ENCODE data around the gene GPATCH1. TPM values are rescaled to one million over a fixed set of nuclear protein-coding genes. Genes with fewer than 3 reads are reported as not detected.
A peak's percentile ranks its signal among the peaks of the same experiment; 100 is the strongest.

The GPATCH1 gene
- total RNA-seq, 2 experiments from 2014 or later = 13.7 to 15.4 TPM

DNA sequence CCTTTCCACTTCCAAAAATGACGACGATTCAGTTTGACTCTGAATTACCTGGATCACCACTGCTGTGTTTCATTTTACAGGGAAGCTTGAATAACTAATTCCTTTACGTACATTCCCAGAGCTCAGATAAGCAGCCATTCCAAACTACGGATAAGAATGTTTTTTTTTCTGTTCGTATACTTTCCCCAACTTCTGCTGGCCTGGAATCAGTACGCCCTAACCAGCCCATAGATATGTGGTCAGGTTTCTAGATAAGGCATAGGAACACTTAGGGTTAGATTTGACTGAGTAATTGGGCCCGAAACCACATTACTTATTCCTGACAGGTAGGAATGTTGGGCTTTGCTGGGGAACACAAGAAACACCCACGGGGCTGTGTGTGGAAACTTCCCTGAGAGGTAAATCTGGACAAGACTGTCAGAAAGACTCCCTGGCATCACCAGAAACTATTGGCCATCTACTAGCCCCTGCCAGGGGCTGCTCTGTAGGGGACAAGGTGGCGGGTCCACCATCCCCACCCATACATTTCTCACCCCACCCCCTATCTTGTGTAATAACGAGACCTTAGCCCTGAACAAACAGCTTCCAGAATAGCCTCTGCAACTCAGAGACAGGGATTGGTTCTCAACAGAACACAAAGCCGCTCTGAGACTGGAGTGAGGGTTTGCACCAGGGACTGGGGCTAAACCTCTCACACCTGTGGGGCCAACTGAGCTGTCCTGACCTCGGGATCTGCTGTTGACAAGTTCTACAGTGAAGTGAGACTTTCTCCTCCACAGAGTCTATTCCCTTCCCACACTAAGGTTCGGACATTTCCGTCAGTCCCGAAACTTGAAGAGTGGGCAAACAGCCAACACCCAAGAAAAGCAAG, 31.9 kb upstream of the GPATCH1 start:
- H3K4me1 Mint-ChIP-seq = no peaks in the 10 kb centered on the region
- no peaks in the 10 kb centered on the region for H3K9me3 Mint-ChIP-seq (ENCODE audit: low read depth)
- no peak for DNase-seq
- H3K36me3 Mint-ChIP-seq = no peaks in the 10 kb centered on the region
- CTCF ChIA-PET = no interaction called here
- no peaks in the 10 kb centered on the region for H3K27me3 Mint-ChIP-seq
- H3K27ac Mint-ChIP-seq = no peak overlapping the region
- ATAC-seq = no peak
- no peak overlapping the region for H3K4me3 Mint-ChIP-seq

DNA sequence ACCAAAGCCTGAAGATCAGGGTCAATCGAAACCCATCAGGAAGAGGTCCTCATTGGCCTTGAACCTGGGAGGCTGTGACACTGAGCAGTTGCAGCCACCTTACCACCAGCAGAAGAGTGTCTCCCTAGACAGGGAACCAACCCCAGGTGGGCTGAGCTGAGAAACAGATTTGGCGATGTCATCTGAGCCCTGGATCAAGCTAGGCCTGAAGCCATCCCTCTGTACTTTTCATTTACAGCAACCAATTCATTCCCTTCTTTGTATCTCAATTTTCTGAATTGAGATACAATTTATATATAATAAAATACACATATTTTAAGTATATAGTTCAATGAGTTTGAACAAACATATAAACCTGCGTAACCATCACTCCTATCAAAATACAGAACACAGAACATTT, 30.9 kb upstream of the GPATCH1 start:
- H3K9me3 Mint-ChIP-seq (ENCODE audit: low read depth) = no peaks in the 10 kb centered on the region
- CTCF ChIA-PET = no interaction called here

DNA sequence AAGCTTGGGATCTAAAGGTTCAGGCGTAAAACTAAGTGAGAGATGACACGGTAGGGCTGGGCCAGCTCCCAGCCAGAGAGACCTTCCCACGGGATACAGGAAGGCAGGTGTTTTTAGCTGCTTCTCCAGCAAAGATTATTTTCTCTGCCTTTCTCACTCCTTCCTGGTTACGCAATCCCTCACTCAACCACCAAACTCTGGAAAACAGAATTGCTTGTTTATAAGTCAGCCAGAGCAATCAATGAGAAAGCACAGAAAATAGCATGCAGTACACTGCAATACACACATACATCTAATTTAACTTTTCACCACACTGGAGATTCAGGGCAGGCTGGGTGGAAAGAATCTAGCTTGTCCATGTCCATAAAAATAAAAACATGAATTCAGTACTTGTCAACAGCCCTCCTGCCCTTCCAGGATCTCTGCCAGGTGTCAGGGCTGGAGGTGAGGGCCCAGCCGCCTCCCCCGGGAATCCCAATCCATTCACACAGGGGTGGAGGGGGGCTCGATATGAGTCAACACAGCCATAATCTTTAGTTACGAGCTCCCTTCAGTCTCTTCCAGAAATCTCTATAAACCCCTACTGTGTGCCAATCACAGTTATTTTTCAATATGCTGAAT, 28.5 kb upstream of the GPATCH1 start:
- H3K4me3 Mint-ChIP-seq = no peak overlapping the region
- H3K27me3 Mint-ChIP-seq = no peaks in the 10 kb centered on the region
- ATAC-seq = no peak
- H3K27ac Mint-ChIP-seq = no peak overlapping the region
- no peaks in the 10 kb centered on the region for H3K36me3 Mint-ChIP-seq
- CTCF ChIA-PET = no interaction called here
- no peak for DNase-seq
- H3K9me3 Mint-ChIP-seq (ENCODE audit: low read depth) = no peaks in the 10 kb centered on the region
- H3K4me1 Mint-ChIP-seq = no peaks in the 10 kb centered on the region

More for the DNA sequence above, 30.9 kb upstream of the GPATCH1 start:
- Mint-ChIP-seq H3K27ac (no peak overlapping the region), H3K36me3 (no peaks in the 10 kb centered on the region), H3K4me1 (no peaks in the 10 kb centered on the region), H3K4me3 (no peak overlapping the region), H3K27me3 (no peaks in the 10 kb centered on the region)
- ATAC-seq (no peak), DNase-seq (no peak)

DNA sequence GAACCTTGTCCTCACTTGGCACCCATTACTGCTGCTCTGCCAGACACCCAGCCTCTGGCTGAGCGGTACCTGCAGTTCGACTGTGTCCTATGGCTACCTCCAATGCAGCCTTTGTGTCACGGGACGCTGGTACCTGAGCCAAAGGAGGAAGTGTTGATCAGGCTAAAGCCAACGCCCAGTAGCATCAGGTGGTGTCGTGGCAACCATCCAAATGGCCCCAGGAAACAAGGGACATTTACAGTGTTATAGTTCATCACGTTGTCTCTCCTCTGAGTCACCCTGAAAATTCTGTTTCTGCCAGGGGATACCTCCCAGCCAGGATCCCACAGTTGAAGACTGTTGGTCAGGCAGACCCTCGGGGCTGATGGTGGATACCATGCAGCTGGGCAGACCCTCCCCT, 26.4 kb upstream of the GPATCH1 start:
- no peaks in the 10 kb centered on the region for H3K36me3 Mint-ChIP-seq

DNA sequence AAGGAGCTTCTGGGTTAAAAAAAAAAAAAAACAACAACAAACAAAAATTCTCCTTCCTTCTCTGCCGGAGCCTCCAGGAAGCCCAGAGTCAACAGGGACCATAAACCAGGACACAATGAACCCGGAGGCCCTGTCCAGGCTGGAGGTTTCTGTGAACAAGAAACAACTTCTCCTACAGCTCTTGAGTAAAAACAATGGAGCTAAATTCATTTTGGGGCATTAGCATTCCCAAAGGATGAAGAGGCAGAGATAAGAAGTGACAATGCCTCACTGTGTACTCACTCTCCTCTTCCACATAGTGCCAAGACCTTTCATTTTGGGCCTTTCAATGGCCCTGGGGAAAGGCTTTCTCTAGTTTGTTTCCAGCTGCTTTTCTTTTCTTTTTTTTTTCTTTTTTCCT, 25.3 kb upstream of the GPATCH1 start:
- H3K27ac Mint-ChIP-seq = no peak overlapping the region
- no peaks in the 10 kb centered on the region for H3K9me3 Mint-ChIP-seq (ENCODE audit: low read depth)
- H3K4me3 Mint-ChIP-seq = no peak overlapping the region
- no peaks in the 10 kb centered on the region for H3K27me3 Mint-ChIP-seq
- no peaks in the 10 kb centered on the region for H3K36me3 Mint-ChIP-seq
- CTCF ChIA-PET = no interaction called here
- H3K4me1 Mint-ChIP-seq = no peaks in the 10 kb centered on the region
- DNase-seq = no peak
- ATAC-seq = no peak

More for the DNA sequence above, 26.4 kb upstream of the GPATCH1 start:
- H3K9me3 Mint-ChIP-seq (ENCODE audit: low read depth) = no peaks in the 10 kb centered on the region
- no peak overlapping the region for H3K4me3 Mint-ChIP-seq
- DNase-seq (no peak), ATAC-seq (no peak)
- H3K4me1 Mint-ChIP-seq = no peaks in the 10 kb centered on the region
- H3K27ac Mint-ChIP-seq = no peak overlapping the region
- no peaks in the 10 kb centered on the region for H3K27me3 Mint-ChIP-seq
- CTCF ChIA-PET = no interaction called here

DNA sequence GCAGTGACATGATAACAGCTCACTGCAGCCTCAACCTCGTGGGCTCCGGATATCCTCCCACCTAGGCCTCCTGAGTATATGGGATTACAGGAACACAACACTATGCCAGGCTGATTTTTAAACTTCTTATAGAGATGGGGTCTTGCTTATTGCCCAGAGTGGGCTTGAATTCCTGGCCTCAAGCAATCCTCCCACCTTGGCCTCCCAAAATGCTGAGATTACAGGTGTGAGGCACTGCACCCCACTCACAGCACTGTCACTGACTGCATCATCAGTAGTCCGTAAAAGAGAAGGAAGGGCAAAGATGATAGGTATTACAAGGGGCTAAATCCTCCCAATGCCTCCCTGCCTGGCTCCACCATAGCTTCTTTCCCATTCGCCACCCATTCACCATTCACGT, 20.4 kb upstream of the GPATCH1 start:
- no peak overlapping the region for H3K27ac Mint-ChIP-seq
- CTCF ChIA-PET = no interaction called here
- ATAC-seq (no peak), DNase-seq (no peak)
- no peaks in the 10 kb centered on the region for H3K36me3 Mint-ChIP-seq
- H3K4me3 Mint-ChIP-seq = no peak overlapping the region
- peaks cover 4% of the 10 kb centered on the region for H3K4me1 Mint-ChIP-seq
- peaks cover 17% of the 10 kb centered on the region for H3K27me3 Mint-ChIP-seq
- H3K9me3 Mint-ChIP-seq (ENCODE audit: low read depth) = no peaks in the 10 kb centered on the region

DNA sequence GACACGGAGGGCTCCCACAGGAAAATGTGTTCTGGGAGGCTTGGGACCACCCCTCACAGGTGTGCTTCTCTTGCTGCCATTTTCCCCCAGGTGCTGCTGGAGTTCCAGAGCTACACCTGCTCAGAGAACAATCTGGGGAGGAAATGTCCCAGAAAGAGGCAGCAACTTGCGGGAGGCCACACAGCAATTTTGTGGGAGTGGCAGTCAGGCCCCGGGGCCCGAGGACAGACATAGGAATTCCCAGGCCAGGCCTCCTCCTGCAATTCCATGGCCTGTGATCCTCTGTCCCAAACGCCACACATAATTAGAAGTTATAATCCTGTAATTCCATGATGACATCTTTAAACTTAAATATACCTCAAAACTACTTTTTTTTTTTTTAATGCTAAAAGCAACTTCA, 18.1 kb upstream of the GPATCH1 start:
- Mint-ChIP-seq H3K27me3 (peaks cover 30% of the 10 kb centered on the region), H3K27ac (no peak overlapping the region), H3K4me1 (peaks cover 4% of the 10 kb centered on the region), H3K9me3 (ENCODE audit: low read depth) (no peaks in the 10 kb centered on the region), H3K4me3 (no peak overlapping the region), H3K36me3 (no peaks in the 10 kb centered on the region)
- ATAC-seq (no peak), DNase-seq (no peak)
- CTCF ChIA-PET = no interaction called here

DNA sequence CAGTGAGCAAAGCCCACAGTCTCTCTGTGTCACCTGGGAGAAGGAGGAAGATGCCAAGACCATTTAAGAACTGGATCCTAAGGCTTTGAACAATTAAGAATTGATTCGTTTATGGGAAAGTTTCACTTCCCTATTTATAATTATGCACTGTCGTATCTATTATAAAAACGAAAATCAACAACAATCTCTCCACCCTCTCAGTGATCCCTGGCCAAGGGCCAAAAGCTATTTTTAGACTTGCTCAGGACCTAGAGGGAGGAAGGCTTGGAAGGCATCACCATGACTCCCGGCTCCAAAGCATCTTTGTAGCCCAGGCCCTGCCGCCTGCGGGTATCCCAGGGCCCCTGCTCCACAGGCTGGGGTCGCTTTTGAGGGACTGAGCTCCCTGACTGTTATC, 17.6 kb upstream of the GPATCH1 start:
- peaks cover 4% of the 10 kb centered on the region for H3K4me1 Mint-ChIP-seq
- ATAC-seq = no peak
- no peak for DNase-seq
- no peak overlapping the region for H3K4me3 Mint-ChIP-seq
- peaks cover 30% of the 10 kb centered on the region for H3K27me3 Mint-ChIP-seq
- no peaks in the 10 kb centered on the region for H3K9me3 Mint-ChIP-seq (ENCODE audit: low read depth)
- H3K27ac Mint-ChIP-seq = no peak overlapping the region
- CTCF ChIA-PET = no interaction called here
- H3K36me3 Mint-ChIP-seq = no peaks in the 10 kb centered on the region

DNA sequence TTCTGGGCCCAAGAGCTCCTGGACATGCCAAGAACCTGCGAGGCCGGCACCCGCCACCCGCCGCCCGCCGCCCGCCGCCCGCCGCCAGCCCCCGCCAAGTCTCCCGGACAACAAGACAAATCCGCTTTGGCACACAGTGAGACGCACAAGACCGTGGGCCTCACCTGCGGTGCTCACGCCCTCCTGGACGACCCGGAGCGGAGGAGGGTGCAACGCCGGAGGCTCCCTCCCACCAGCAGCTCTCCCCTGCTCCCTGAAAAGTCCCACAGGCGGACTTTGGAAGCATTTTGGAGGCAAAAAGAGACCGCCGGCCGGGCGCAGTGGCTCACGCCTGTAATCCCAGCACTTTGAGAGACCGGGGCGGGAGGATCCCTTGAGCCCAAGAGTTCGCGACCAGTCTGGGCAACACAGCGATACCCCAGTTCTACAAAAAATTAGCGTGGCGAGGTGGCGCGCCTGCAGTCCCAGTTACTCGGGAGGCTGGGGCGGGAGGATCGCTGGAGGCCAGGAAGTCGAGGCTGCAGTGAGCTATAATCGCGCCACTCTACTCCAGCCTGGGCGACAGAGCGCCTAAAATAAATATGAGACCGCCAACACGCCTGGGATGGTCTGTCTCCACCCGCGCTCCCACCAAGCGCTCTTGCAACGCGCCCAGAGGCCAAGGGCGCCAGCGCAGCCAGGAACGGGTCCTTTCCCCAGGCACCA, 17.1 kb upstream of the GPATCH1 start:
- H3K9me3 Mint-ChIP-seq (ENCODE audit: low read depth) = no peaks in the 10 kb centered on the region
- no peak for DNase-seq

DNA sequence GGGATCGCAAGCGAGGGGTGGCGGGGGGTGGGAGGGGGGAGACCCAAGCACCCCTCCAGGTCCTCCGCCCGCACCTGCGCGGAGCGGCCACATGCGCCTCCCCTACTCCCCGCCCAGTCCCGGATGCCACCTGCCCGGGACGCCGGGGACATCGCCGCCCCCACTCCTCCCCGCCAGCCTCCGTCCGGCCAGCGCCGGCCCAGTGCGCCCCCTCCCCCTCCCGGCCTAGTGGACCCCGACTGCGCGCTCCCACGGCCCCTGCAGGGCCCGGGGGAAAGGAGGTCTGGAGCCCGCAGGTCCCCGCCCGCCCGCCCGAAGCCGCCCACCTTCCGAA, 16.6 kb upstream of the GPATCH1 start:
- H3K27ac Mint-ChIP-seq = no peak overlapping the region
- H3K27me3 Mint-ChIP-seq = peaks cover 30% of the 10 kb centered on the region
- CTCF ChIA-PET = no interaction called here
- H3K9me3 Mint-ChIP-seq (ENCODE audit: low read depth) = no peaks in the 10 kb centered on the region
- no peaks in the 10 kb centered on the region for H3K36me3 Mint-ChIP-seq
- H3K4me1 Mint-ChIP-seq = peaks cover 4% of the 10 kb centered on the region
- peak overlapping the region; percentile 46 for H3K4me3 Mint-ChIP-seq
- ATAC-seq = peak; percentile 73
- DNase-seq = no peak

More for the DNA sequence above, 17.1 kb upstream of the GPATCH1 start:
- CTCF ChIA-PET = no interaction called here
- peak overlapping the region; percentile 46 for H3K4me3 Mint-ChIP-seq
- H3K4me1 Mint-ChIP-seq = peaks cover 4% of the 10 kb centered on the region
- no peak overlapping the region for H3K27ac Mint-ChIP-seq
- H3K27me3 Mint-ChIP-seq = peaks cover 30% of the 10 kb centered on the region
- ATAC-seq = no peak
- H3K36me3 Mint-ChIP-seq = no peaks in the 10 kb centered on the region

DNA sequence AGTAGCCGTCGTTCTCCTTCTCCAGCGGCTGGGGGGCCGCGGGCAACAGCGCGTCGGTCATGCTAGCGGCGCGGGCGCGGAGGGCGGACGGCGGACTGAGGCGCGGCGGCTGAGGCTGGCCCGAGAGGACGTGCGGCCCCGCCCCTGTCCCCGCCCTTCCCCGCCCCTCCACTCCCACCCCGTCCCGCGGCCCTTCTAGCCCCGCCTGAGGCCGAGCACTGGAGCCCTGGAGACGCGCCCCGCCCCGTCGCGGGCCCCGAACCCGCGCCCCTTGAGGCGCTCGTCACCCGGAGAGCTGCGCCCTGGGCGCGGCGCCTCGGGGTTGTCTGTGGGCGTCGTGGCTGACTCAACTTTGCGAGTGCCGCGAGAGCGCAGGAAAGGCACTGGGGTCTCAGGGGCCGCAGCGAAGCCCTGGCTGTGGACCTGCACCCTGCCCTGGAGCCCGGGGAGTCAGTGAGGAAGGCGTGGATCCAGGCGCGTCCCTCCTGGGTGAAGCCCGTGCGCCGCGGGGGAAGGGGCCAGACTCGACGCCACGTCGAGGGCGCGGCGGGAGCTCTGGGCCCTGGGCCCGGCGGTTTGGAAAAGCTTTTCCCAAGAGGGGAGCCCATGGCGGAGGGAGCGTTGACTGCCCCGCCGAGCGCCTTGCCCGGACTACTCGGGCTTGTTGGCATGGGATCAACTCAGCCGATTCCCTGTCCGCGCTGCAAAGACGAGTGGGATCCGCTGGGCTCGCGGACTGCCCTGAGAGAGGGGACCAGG, 16.0 kb upstream of the GPATCH1 start, which contains the start of gene RHPN2:
RHPN2 (minus strand) TSS at position 97 of the 759 bp plus-strand sequence; CDS start at position 61, 36 bp downstream.
- no peaks in the 10 kb centered on the region for H3K36me3 Mint-ChIP-seq
- H3K27me3 Mint-ChIP-seq = peaks cover 30% of the 10 kb centered on the region
- peaks cover 4% of the 10 kb centered on the region for H3K4me1 Mint-ChIP-seq
- CTCF ChIA-PET = interaction anchor here (0.7 kb wide), 1 partner anchor 21 kb away, joined by 3 read pairs; no protein-coding TSS in a partner anchor
- H3K27ac Mint-ChIP-seq = no peak within 1 kb of the TSS
- ATAC-seq = peak; percentile 93
- peak; percentile 65 for DNase-seq
- peak within 1 kb of the TSS; percentile 46 for H3K4me3 Mint-ChIP-seq
- no peaks in the 10 kb centered on the region for H3K9me3 Mint-ChIP-seq (ENCODE audit: low read depth)

DNA sequence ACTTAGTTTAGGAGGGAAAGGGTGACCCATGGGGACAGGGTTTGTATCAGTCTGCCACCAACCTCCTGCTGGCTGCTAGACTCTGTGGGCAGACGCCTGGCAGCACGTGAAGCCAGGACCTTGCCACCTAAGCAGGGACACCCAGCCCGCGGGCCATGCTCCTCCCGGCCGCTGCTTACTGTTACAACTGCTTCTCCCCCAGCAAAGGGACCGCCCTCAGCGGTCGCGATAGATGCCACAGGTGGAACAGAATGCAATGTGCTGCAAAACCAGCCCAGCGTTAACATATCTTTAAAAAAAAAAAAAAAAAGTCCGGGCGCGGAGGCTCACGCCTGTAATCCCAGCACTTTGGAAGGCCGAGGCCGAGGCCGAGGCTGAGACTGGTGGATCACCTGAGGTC, 14.4 kb upstream of the GPATCH1 start:
- DNase-seq (no peak), ATAC-seq (no peak)
- Mint-ChIP-seq H3K36me3 (no peaks in the 10 kb centered on the region), H3K4me3 (no peak overlapping the region), H3K27ac (no peak overlapping the region), H3K27me3 (peaks cover 30% of the 10 kb centered on the region), H3K9me3 (ENCODE audit: low read depth) (no peaks in the 10 kb centered on the region), H3K4me1 (peaks cover 4% of the 10 kb centered on the region)
- CTCF ChIA-PET = no interaction called here

DNA sequence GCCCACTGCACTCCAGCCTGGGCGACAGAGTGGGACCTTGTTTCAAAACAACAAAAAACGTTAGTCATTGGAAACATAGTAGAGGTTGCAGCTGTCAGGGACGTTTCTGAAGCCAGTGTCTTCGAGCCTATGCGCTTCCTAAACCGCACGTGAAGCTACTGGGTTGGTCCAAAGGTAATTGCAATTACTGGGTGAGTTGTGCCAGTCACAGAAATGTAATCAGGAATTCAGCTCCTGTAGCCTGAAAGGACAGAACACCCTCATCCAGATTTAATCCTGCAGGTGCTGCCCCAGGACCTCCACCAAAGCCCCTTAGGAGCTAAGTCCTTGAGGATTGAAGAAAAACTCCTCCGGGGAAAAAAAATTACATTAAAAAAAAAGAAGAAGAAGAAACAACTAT, 13.9 kb upstream of the GPATCH1 start:
- CTCF ChIA-PET = interaction anchor here (0.6 kb wide), 1 partner anchor 380 kb away, joined by 3 read pairs; no protein-coding TSS in a partner anchor
- DNase-seq (no peak), ATAC-seq (no peak)
- H3K4me3 Mint-ChIP-seq = no peak overlapping the region
- peaks cover 28% of the 10 kb centered on the region for H3K27me3 Mint-ChIP-seq
- H3K36me3 Mint-ChIP-seq = no peaks in the 10 kb centered on the region
- H3K27ac Mint-ChIP-seq = no peak overlapping the region
- no peaks in the 10 kb centered on the region for H3K9me3 Mint-ChIP-seq (ENCODE audit: low read depth)
- H3K4me1 Mint-ChIP-seq = peaks cover 4% of the 10 kb centered on the region
